HCT116 (cell line): Measurements from ENCODE around the gene USF1. TPM values are rescaled to one million over a fixed set of nuclear protein-coding genes. Genes with fewer than 3 reads are reported as not detected.

Experiments
- total RNA-seq: library from RNA; stranded (reverse); gene quantifications from one replicate; pipeline ENCODE4 v1.2.1, GENCODE V29; 2021; ENCODE audit not compliant: unreplicated experiment

The USF1 gene
- total RNA-seq, 1 experiment from 2014 or later, result 48.0 TPM

Other genes starting within 250 kb of the USF1 start
- gene LY9, start 249.8 kb downstream of the USF1 start, total RNA-seq, result 0.22 TPM
- not detected for gene CD244, start 183.1 kb downstream of the USF1 start, total RNA-seq
- not detected for gene ITLN1, start 160.8 kb downstream of the USF1 start, total RNA-seq
- gene ITLN2, start 91.2 kb downstream of the USF1 start, total RNA-seq, result 0.20 TPM
- gene F11R, start 24.8 kb downstream of the USF1 start, total RNA-seq, result 86.7 TPM
- 116 TPM for gene TSTD1, start 7.0 kb downstream of the USF1 start, total RNA-seq
- 0.39 TPM for gene ARHGAP30, start 23.9 kb upstream of the USF1 start, total RNA-seq
- 3.3 TPM for gene NECTIN4, start 43.6 kb upstream of the USF1 start, total RNA-seq
- gene KLHDC9, start 52.4 kb upstream of the USF1 start, total RNA-seq, result 1.4 TPM
- 179 TPM for gene PFDN2, start 72.1 kb upstream of the USF1 start, total RNA-seq
- 65.9 TPM for gene NIT1, start 72.1 kb upstream of the USF1 start, total RNA-seq
- gene DEDD, start 86.7 kb upstream of the USF1 start, total RNA-seq, result 32.8 TPM
- 63.7 TPM for gene UFC1, start 108.0 kb upstream of the USF1 start, total RNA-seq
- 22.1 TPM for gene USP21, start 113.5 kb upstream of the USF1 start, total RNA-seq
- gene PPOX, start 120.4 kb upstream of the USF1 start, total RNA-seq, result 24.2 TPM
- 53.7 TPM for gene B4GALT3, start 131.5 kb upstream of the USF1 start, total RNA-seq
- not detected for gene ADAMTS4, start 153.1 kb upstream of the USF1 start, total RNA-seq
- gene NDUFS2, start 156.4 kb upstream of the USF1 start, total RNA-seq, result 82.7 TPM
- gene FCER1G, start 169.3 kb upstream of the USF1 start, total RNA-seq, result 0.86 TPM
- gene APOA2, start 177.7 kb upstream of the USF1 start, total RNA-seq, result not detected
- 9.8 TPM for gene TOMM40L, start 180.1 kb upstream of the USF1 start, total RNA-seq
- not detected for gene NR1I3, start 192.2 kb upstream of the USF1 start, total RNA-seq
- gene PCP4L1, start 212.8 kb upstream of the USF1 start, total RNA-seq, result not detected